Measurements from ENCODE around the gene MAFF.
"Not testable (repeated sequence)": the region's sequence is repeated elsewhere in the genome, so short reads cannot be mapped to it uniquely, and the experiment has no call there.

The MAFF gene

GRCh38 chr22:38201711-38202436 is at the start of gene MAFF:
Gene MAFF, plus strand, starts transcription at chr22:38201994. Its CDS starts 11,860 bp downstream, at chr22:38213854.
- DNase-seq, result peak; percentile 43

DNA sequence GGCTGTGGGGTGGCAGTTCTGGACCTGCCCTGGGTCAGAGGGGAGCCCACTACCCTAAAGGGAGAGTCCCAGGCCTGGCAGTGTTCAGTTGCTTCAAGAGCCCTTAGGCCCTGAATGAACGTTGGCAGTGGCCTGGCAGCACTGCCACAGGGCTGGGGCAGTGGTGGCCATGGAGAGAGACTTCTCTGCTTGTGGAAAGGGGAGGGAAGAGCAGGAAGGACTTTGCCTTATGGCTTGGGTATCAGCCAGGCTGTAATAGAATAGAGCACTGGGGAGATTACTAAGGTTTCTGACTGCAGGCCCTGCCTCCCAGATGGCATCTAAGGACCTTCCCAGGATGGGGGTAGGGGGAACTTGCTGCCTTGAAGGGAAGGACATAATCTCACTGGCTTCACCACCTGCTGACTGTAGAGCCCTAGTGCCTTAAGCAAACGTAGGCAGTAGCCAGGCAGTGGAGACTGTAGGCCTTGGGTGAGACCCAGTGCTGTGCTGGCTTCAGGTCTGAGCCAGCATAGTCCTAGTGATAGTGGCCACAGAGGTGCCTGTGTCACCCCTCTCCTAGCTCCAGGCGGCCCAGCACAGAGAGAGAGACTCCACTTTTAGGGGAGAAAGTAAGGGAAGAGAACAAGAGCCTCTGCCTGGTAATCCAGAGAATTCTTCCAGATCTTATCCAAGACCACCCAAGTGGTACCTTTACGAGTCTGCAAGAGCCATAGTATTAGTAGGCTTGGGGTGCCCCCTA is 47.8 kb upstream of the MAFF start:
- DNase-seq, result no peak

GRCh38 chr22:38154563-38154915 is 47.3 kb upstream of the MAFF start:
- not testable (repeated sequence) for DNase-seq

DNA sequence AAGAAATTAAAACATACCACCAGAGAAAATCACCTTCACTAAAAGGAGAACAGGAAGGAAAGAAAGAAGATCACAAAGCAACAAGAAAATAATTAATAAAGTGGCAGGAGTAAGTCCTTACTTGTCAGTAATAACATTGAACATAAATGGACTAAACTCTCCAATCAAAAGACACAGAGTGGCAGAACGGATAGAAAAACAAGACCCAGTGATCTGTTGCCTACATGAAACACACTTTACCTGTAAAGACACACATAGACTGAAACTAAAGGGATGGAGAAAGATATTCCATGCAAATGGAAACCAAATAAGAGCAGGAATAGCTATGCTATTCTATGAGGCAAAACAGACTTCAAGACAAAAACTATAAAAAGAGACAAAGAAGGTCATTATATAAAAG is 46.1 kb upstream of the MAFF start:
- DNase-seq, result no peak

DNA sequence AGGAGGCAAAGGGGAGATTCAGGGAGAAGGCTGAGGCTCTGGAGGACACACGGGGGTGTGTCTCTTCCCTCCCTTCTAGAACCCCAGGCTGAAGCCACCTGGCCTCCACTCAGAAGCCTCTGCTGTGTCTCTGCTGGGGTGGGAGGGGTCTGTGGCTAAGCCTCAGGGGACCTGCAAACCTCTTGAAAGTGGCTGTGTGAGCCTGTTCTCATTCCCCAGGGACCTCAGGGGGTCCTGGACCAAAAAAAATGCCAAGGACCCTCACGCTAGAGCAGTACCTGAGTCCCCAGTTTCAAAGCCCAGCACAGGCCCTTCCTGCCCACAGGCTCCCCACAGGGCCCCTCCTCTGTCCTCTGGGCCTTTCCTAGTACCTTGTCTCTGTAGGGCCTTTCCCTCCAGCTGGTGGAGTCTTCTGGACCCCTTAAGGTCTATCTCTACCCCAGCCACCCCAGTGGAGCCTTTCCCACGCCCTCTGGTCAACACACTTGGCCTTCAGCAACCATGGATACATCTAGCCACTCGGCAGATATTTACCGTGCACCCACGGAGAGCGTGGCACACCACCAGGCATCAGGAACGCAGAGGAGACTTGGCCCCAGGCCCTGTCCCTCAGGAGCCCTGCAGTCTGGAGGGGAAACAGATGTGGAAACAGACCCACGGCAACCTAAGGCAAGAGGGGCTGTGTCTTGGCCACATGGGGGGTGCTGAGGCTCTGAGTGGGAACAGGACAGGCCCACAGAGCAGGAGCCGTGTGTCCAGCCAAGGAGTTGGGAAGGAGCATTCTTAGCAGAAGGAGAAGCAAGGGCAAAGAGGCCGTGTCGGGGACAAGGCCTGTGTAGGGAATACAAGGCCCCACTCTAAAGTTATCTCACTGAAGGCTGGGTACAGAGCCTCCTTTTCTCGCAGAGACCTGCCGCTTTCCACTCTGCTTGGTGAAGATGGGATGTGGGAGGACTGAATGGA is 38.6 kb upstream of the MAFF start:
- DNase-seq, result no peak

DNA sequence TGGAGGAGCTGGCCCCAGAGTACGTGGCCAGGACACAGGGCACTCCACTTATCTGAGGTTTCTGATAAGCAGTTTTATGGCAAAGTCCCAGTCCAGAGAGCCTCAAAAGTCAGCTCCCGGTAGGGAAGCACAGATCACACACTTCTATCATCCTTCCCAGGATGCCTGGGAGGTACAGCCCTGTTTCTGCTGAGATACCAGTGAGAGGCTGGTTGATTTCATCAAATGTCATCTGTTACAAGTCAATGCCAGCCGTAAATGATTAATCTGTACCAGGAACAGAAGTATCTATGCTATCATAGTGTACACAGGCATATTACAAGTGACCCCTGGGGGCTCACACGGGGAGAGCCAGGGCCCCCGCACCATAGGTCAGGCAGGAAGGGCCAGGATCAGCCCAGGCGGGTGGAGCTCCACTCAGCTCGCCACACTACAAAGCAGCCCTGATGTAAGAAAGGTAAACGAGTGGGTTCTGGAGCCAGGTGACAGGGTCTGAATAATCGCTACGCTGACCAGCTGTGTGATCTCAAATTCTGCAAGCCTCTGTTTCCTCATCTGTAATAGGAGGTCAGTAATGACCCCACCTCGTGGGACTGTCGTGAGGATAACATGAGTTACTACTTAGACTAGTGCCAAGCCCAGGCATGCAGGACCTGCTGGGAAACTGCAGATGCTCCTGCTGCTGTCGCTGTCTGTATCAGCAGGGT is 37.8 kb upstream of the MAFF start:
- DNase-seq, result no peak

DNA sequence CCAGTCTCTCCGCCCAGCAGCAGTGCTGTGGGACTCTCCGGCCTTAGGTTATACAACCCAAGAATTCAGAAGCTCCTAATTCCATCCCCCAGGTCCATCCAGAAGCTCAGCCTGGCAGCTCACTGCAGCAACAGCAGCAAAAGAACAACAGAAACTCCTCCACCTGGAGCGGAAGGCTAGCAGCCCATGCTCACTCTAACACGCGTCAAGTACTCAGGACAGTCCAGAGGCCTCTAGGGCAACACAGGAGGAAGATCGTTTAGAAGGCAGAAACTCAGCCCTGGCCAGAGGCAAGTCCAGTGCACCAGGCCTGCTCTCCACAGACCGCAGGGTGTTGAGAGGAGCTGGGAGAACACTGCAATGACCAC is 37.3 kb upstream of the MAFF start:
- no peak for DNase-seq

- DNase-seq, result no peak
These were observed 35.7 kb upstream of the MAFF start for GRCh38 chr22:38165922-38166593.

DNA sequence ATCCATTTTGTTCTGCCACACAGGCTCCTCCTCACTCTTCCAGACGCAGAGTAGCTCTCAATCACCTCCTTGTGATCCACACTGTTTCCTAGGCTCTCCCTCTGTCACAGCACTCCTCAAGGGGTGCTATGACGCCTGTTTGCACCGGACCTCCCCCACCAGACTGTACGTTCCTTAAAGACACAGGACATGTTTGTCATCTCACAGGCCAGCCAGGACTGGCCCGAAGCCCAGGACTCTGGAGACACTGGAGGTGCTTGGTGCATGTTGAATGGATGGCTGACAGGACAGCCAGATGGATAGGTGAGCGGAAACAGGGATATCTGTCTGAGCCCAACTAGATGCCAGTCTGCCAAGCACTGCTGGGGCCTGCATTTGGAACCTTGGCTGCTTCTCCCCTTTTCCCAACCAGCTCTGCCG is 33.8 kb upstream of the MAFF start:
- no peak for DNase-seq

- no peak for DNase-seq
These were observed 32.7 kb upstream of the MAFF start for GRCh38 chr22:38169116-38169515.

- no peak for DNase-seq
These were observed 31.3 kb upstream of the MAFF start for GRCh38 chr22:38170469-38170868.

- no peak for DNase-seq
These were observed 29.6 kb upstream of the MAFF start for GRCh38 chr22:38171927-38172831.

GRCh38 chr22:38172832-38173640 is 28.8 kb upstream of the MAFF start:
- DNase-seq, result no peak

DNA sequence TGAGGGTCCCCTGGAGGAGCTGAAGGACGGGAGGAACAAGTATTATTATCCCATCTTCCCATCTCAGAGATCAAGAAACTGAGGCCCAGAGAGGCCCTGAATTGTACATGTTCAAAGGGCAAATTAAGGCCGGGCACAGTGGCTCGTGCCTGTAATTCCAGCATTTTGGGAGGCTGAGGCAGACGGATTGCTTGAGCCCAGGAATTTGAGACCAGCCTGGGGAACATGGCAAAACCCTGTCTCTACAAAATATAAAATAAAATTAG is 28.2 kb upstream of the MAFF start:
- no peak for DNase-seq

DNA sequence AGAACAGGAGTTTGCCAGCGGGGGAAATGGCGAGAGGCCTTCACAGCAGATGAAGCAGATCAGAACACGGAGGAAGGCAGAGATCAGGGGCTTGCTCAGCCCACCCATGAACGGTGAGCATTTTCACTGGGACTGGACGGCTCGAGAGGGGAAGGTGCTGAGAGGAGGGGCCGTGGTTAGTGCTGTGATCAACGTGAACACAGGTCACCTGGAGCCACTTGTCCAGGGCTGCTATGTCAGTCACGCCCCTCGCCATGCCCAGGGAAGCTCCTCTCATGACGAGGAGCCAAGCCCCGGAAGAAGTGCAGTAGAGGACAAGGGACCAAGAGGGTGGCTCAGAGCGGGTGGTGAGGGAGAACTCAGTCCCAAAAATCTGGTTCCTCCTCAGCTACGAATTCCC is 27.2 kb upstream of the MAFF start:
- DNase-seq, result no peak

DNA sequence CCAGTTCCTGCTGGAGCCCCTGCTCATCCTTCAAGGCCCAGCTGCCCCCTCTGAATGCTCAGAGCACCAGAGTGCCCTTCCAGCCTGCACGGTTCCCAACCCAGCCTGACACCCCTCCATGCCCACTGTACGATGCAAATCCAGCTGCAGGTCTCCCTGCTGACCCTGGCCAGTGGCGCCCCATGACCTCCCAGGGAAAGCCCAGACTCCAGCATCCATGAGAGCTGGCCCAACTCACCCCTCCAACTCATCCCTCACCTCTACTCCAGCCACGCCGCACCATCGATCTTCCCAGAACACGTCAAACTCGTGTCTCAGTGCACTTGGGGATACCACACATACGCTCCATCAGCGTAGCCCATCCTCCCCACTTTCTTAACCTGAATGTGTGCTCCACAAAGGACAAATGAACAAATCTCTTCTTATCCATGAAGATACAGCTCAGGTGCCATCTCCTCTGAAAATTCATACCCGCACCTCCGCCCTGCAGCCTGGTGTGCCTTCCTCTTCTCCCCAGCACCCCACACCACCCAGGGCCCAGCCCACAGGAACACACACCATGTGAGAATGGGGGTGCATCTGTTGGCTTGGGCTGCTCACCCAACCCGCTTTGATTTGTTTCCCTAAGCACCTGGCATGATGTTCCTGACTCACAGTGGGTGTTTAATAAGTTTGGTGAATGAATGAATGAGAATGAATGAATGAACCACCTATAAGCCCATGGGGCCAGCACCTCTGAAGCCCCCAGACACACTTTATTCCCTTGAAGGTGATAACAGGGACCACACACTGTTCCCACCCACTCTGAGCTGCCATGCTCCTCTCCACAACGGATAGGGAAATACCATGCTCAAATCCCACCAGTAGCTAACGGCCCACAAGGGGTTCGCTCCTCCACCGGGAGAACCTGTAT is 26.3 kb upstream of the MAFF start:
- no peak for DNase-seq

- no peak for DNase-seq
These were observed 25.5 kb upstream of the MAFF start for GRCh38 chr22:38176170-38176741.

- DNase-seq, result no peak
These were observed 24.8 kb upstream of the MAFF start for GRCh38 chr22:38177044-38177443.

- not testable (repeated sequence) for DNase-seq
These were observed 24.2 kb upstream of the MAFF start for GRCh38 chr22:38177571-38177925.
